Testis (tissue), 3 donors: ENCODE data around the gene DHH. TPM values are rescaled to one million over a fixed set of nuclear protein-coding genes. Genes with fewer than 3 reads are reported as not detected.

Experiments
- DNase-seq: peaks from one replicate; pipeline ENCODE4 v3.0.0-alpha.2; 2019
- H3K27ac ChIP-seq, 2 donors: fragments of 200-600 bp; sonication (generic); one replicate each; pipeline ENCODE4 v1.5.1; 2019
- H3K27me3 ChIP-seq: fragments of 200-600 bp; sonication (generic); one replicate; pipeline ENCODE4 v1.5.1; 2019
- H3K36me3 ChIP-seq: fragments of 200-600 bp; sonication (generic); one replicate; pipeline ENCODE4 v1.5.1; 2017; ENCODE audit warnings: low read depth; ENCODE audit errors: missing control alignments
- H3K4me1 ChIP-seq: fragments of 200-600 bp; sonication (generic); one replicate; pipeline ENCODE4 v1.5.1; 2019
- H3K4me3 ChIP-seq, 2 donors: fragments of 200-600 bp; sonication (generic); one replicate each; pipeline ENCODE4 v1.5.1; 2017 to 2019
- H3K9me3 ChIP-seq: fragments of 200-600 bp; sonication (generic); one replicate; pipeline ENCODE4 v1.5.1; 2017
- CTCF ChIP-seq, 3 experiments: fragments of 450-650 bp in 2 of 3; fragments of 200-600 bp in 1 of 3; sonication (generic) in 1 of 3; IDR thresholded peaks; one replicate each; pipeline ENCODE4 v1.5.1; 2016 to 2019; ENCODE audit warnings: antibody characterized with exemption in 3 of 3, mild to moderate bottlenecking in 2 of 3, moderate library complexity in 1 of 3
- POLR2A ChIP-seq: fragments of 450-650 bp; IDR thresholded peaks from one replicate; pipeline ENCODE4 v1.6.1; 2017; ENCODE audit warnings: antibody characterized with exemption, mild to moderate bottlenecking, moderate library complexity
- WGBS, 2 donors: methylation state at CpG; one replicate each; pipeline ENCODE4 v1.1.5; 2018; 5-methylcytosine and 5-hydroxymethylcytosine counted together
- intact Hi-C: fragments of 100-400 bp; cut with DNase I; formaldehyde crosslinking; loops from one replicate; pipeline ENCODE4 v1.15.1; 2023; ENCODE audit warnings: low total_unique reads
- polyA plus RNA-seq: library from polyadenylated mRNA; stranded (reverse); fragments of 350-450 nt; fragmentation: Illumina TruSeq; extraction: RNeasy Lipid Tissue Mini Kit (QIAGEN cat#74804); gene quantifications from one replicate; pipeline ENCODE4 v1.2.3, GENCODE V29; 2014; ENCODE audit warnings: low read depth, low replicate concordance; ENCODE audit not compliant: insufficient read depth
- total RNA-seq, 2 donors: library from RNA; depleted of rRNA; stranded (reverse); fragments of >200 nt; gene quantifications; one replicate each; pipeline ENCODE4 v1.2.3, GENCODE V29; 2016

The DHH gene
- total and polyA plus RNA-seq, 3 donors from 2014 or later = 40.0 to 148 (median 97.6) TPM

- no peaks in the 10 kb centered on the region for H3K27me3 ChIP-seq
- DNase-seq = no peak
- no peaks in the 10 kb centered on the region for H3K36me3 ChIP-seq
- no peaks in the 10 kb centered on the region for H3K9me3 ChIP-seq
- H3K4me1 ChIP-seq = no peaks in the 10 kb centered on the region
- intact Hi-C loops = no loop called here
- 87 to 91% methylated on average over 15 to 18 of the region's 18 CpGs for WGBS, 2 donors
- TF ChIP-seq POLR2A (no peak), CTCF (IDR thresholded peaks at IDR 0.05) (no peak)
- no peak overlapping the region for H3K27ac ChIP-seq
- H3K4me3 ChIP-seq = no peak overlapping the region
These were observed 52.6 kb downstream of the DHH start for GRCh38 chr12:49041881-49042484.

DNA sequence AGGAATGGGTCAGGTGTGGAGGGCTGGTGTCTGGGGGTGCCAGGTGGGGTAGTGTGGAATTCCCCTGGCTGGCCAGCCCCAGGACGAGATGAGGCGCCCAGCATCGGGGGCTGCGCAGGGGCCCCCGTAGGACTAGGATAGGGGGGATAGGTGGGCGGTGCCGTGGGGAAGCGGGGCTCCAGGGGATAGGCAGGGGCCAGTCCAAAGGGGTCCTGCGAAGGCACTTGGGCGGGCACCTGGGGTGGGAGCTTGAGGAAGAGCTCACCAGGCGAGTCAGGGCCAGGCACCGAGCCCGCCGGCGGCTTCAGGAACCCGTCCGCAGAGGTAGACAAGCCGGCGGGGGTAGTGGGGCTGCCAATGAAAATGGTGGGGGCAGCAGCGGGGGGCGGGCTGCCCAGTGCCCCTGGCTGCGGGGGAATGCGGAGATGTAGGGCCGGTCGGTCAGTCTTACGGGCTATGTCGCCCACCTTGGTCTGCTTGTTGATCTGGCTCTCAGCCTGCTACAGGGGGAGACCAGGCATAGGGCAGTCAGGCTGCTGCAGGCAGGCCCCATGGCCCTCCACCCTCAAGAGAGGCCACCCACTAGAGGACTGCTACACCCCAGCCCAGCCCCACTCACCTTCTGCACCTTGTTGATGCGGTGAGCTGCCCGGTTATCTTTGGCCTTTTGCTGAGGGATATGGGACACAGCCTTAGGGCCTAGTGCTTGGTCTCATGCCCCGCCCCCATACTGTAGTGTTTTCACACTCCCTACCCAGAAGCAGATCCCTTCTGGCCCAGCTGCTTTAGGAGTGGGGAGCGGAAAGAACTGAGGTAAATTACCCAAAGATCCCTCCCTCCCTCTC is 53.3 kb downstream of the DHH start:
- DNase-seq = no peak
- no peak overlapping the region for H3K4me3 ChIP-seq
- WGBS, 2 donors = 89 to 93% methylated on average over 23 to 31 of the region's 31 CpGs
- intact Hi-C loops = no loop called here
- no peaks in the 10 kb centered on the region for H3K36me3 ChIP-seq
- no peaks in the 10 kb centered on the region for H3K27me3 ChIP-seq
- no peaks in the 10 kb centered on the region for H3K4me1 ChIP-seq
- H3K27ac ChIP-seq = no peak overlapping the region
- TF ChIP-seq POLR2A (no peak), CTCF (IDR thresholded peaks at IDR 0.05) (no peak)
- no peaks in the 10 kb centered on the region for H3K9me3 ChIP-seq

DNA sequence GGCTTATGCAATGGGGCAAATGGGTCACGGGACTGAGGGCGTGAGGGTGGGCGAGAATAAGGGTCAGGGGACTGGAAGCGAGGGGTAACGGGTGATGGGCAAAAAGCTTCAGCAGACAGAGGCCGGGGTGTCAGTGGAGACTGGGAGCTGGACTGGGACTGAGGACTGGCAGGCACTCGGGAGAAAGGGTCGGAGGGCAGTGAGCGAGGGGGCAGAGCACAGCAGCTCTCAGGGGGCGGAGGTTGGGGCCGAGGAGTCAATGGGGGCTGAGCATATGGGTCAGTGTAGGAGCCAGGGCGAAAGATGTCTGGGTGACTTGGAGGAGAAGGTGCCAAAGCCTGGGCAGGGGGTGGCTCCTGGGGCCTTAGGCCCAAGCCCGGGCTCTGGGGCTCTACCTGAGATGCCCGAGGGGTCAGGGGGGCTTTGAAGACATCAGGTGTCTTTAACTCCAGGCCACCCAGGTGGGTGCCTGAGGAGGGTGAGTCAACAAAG is 54.2 kb downstream of the DHH start:
- Histone ChIP-seq H3K9me3 (no peaks in the 10 kb centered on the region), H3K27me3 (no peaks in the 10 kb centered on the region), H3K36me3 (no peaks in the 10 kb centered on the region), H3K4me3 (no peak overlapping the region), H3K27ac (no peak overlapping the region), H3K4me1 (no peaks in the 10 kb centered on the region)
- 87 to 89% methylated on average over 14 of the region's 14 CpGs for WGBS, 2 donors
- no peak for TF ChIP-seq POLR2A
- TF ChIP-seq CTCF (IDR thresholded peaks at IDR 0.05) = no peak
- no peak for DNase-seq
- intact Hi-C loops = no loop called here

GRCh38 chr12:49039421-49040363 is 54.9 kb downstream of the DHH start:
- no peaks in the 10 kb centered on the region for H3K27me3 ChIP-seq
- no peak overlapping the region for H3K27ac ChIP-seq
- intact Hi-C loops = no loop called here
- H3K9me3 ChIP-seq = no peaks in the 10 kb centered on the region
- no peaks in the 10 kb centered on the region for H3K4me1 ChIP-seq
- TF ChIP-seq CTCF (IDR thresholded peaks at IDR 0.05) = no peak
- TF ChIP-seq POLR2A = no peak
- no peak for DNase-seq
- no peak overlapping the region for H3K4me3 ChIP-seq
- no peaks in the 10 kb centered on the region for H3K36me3 ChIP-seq
- WGBS, 2 donors = 91 to 94% methylated on average over 21 to 30 of the region's 30 CpGs
